ENCODE data around the gene NME1. TPM values are rescaled to one million over a fixed set of nuclear protein-coding genes. Genes with fewer than 3 reads are reported as not detected.
"Not testable (repeated sequence)": the region's sequence is repeated elsewhere in the genome, so short reads cannot be mapped to it uniquely, and the experiment has no call there.

The NME1 gene
- total and polyA plus RNA-seq, 9 donors = 54.2 to 98.0 (median 58.0) TPM

DNA sequence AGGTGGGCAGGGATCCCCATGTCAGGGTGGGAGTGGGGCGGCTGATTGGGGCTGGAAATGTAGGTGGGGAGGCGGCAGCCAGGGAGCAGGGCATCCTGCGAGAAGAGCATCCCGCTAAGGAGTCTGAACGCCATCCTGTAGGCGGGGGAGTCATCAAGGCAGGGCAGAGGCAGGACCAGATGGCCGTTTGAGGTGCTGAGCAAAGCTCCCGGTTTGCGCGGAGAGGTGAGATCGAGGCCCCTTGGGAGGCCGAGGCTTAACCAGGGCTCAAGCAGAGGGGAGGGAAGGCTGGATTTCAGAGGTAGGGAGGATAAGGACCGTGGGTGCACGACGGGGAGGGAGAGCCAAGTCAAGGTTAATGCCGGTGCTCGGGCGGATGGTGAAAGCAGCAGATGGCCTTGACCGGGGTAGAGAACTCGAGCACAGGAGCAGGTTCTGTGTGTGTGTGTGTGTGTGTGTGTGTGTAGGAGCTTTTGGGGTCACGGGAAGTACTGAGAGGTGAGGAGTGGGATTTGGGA, 12.4 kb downstream of the NME1 start:
- Histone ChIP-seq H3K27me3 (ENCODE audit: control insufficient read depth, insufficient read depth, low read length) (no peaks in the 10 kb centered on the region), H3K36me3 (ENCODE audit: control insufficient read depth, insufficient read depth, low read length) (peaks cover 50% of the 10 kb centered on the region), H3K9me3 (replicated peaks; ENCODE audit: control insufficient read depth, low read depth, low read length) (no peaks in the 10 kb centered on the region), H3K27ac (ENCODE audit: low read length) (peak overlapping the region; percentile 91), H3K4me3 (ENCODE audit: low read length) (peak overlapping the region; percentile 71), H3K4me1 (ENCODE audit: control insufficient read depth, insufficient read depth, low read length) (peaks cover 13% of the 10 kb centered on the region)
- no peak for DNase-seq
- WGBS (ENCODE audit: insufficient coverage) = 7% methylated on average over 21 of the region's 21 CpGs

DNA sequence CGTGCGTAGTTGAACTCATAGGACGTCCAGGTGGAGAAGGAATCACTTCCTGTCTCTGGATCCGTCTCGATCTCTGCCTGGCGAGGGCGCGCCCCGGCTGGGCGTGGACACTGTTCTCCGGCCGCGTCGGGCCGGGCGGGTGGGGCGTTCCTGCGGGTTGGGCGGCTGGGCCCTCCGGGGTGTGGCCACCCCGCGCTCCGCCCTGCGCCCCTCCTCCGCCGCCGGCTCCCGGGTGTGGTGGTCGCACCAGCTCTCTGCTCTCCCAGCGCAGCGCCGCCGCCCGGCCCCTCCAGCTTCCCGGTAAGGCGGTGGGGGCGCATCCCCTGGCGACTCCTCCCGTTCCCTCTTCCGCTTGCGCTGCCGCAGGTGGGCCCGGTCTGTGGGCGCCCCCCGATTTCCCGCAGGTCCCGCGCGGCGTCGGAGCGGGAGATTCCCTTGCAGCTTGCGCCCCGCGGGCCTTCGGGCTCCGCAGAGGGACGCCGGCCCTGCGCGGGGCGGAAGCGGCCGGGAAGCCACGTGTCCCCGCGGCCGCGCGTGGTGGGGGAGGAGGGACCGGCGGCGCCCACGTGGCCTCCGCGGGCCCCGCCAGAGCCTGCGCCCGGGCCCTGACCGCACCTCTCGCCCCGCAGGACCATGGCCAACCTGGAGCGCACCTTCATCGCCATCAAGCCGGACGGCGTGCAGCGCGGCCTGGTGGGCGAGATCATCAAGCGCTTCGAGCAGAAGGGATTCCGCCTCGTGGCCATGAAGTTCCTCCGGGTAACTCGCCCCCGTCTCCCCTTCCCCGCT, 13.0 kb downstream of the NME1 start, which contains the start of gene NME2:
Gene NME2, plus strand, starts transcription at position 214 of the 789 bp plus-strand sequence. Its CDS starts 420 bp downstream, at position 634.
- peak within 1 kb of the TSS; percentile 71 for H3K4me3 ChIP-seq (ENCODE audit: low read length)
- under 1% methylated on average over 98 of the region's 98 CpGs for WGBS (ENCODE audit: insufficient coverage)
- DNase-seq = peak; percentile 93
- H3K27ac ChIP-seq (ENCODE audit: low read length) = peak within 1 kb of the TSS; percentile 91
- H3K4me1 ChIP-seq (ENCODE audit: control insufficient read depth, insufficient read depth, low read length) = peaks cover 13% of the 10 kb centered on the region
- no peaks in the 10 kb centered on the region for H3K27me3 ChIP-seq (ENCODE audit: control insufficient read depth, insufficient read depth, low read length)
- H3K36me3 ChIP-seq (ENCODE audit: control insufficient read depth, insufficient read depth, low read length) = peaks cover 46% of the 10 kb centered on the region
- H3K9me3 ChIP-seq (replicated peaks; ENCODE audit: control insufficient read depth, low read depth, low read length) = no peaks in the 10 kb centered on the region

DNA sequence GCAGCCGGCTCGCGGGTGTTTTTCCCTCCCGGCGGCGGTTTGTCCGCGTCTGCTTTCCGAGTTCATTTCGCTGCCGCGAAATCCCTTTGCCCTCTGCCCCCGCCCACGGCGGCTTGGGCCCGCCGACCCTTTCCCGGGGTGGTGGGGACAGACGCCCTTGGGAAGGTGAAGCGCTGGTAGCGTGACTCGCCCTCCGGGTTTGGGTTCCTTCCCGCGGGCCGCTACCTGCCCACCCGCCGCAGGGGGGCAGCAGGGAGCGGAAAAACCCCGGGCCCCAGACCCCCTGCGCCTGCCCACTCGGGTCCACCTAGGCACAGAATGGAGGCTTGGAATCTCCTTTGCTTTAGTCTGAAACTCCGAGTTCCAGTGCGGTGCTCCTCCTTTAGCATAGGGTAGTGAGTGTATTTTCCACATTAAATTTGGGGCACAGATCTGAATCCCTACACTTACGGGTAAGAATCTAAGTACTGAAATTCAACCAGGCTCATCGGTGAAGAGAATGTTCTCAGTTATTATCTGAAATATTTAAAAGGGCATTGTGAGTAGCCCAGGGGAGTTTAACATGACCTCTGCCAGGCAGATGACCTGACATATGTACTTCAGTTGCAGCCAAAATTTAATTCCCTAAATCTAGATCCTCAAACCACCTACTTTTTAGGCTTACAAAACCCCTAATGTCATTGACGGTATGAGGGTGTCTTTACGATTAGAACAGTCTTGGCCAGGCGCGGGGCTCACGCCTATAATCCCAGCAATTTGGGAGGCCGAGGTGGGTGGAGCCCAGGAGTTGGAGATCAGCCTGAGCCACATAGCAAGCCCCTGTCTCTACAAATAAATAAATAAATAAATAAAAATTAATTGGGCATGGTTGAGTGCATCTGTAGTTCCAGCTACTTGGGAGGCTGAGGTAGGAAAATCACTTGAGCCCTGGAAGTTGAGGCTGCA, 13.9 kb downstream of the NME1 start:
- peaks cover 38% of the 10 kb centered on the region for H3K36me3 ChIP-seq (ENCODE audit: control insufficient read depth, insufficient read depth, low read length)
- H3K27me3 ChIP-seq (ENCODE audit: control insufficient read depth, insufficient read depth, low read length) = no peaks in the 10 kb centered on the region
- peaks cover 13% of the 10 kb centered on the region for H3K4me1 ChIP-seq (ENCODE audit: control insufficient read depth, insufficient read depth, low read length)
- no peaks in the 10 kb centered on the region for H3K9me3 ChIP-seq (replicated peaks; ENCODE audit: control insufficient read depth, low read depth, low read length)
- DNase-seq = peak; percentile 53
- H3K27ac ChIP-seq (ENCODE audit: low read length) = peak overlapping the region; percentile 78
- WGBS (ENCODE audit: insufficient coverage) = 0% methylated on average over 23 of the region's 42 CpGs
- H3K4me3 ChIP-seq (ENCODE audit: low read length) = peak overlapping the region; percentile 71

DNA sequence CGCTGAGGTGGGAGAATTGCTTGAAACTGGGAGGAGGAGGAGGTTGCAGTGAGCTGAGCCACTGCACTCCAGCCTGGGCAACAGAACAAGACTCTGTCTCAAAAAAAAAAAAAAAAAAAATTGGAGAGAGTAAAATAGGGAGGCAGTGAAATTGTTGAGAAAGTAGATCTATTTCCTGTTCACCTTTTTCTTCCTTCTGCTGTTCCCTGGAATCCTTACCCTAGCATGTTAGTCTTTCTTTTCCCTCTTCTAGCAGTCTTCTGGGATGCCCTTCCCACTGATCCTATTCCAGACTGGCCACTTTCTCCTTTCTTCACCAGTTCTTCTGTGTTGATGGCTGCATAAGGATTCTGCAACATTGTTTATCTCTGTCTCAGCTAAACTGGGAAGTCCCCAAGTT, 16.0 kb downstream of the NME1 start:
- Histone ChIP-seq H3K4me3 (ENCODE audit: low read length) (no peak overlapping the region), H3K9me3 (replicated peaks; ENCODE audit: control insufficient read depth, low read depth, low read length) (no peaks in the 10 kb centered on the region), H3K27me3 (ENCODE audit: control insufficient read depth, insufficient read depth, low read length) (no peaks in the 10 kb centered on the region), H3K36me3 (ENCODE audit: control insufficient read depth, insufficient read depth, low read length) (peaks cover 39% of the 10 kb centered on the region), H3K27ac (ENCODE audit: low read length) (no peak overlapping the region), H3K4me1 (ENCODE audit: control insufficient read depth, insufficient read depth, low read length) (peaks cover 13% of the 10 kb centered on the region)
- WGBS (ENCODE audit: insufficient coverage) = 100% methylated on average over 1 of the region's 1 CpG
- no peak for DNase-seq

DNA sequence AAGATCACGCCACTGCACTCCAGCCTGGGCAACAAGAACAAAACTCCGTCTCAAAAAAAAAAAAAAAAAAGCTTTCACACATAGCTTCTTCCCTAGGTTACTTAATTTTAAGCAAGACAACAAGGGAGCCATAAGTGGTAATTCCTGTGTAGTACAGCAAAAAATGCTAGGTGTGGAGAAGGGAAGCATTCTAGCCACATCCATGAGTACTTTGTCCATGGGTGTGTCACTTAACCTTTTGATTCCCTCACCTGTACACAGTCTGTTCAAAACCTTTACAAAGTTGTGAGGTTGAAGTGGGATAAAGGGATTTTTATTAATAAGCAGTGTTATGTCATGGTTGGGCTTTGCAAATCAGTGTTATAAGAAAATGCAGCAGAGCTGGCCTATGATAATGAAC, 17.4 kb downstream of the NME1 start:
- no CpG with 5 or more reads among the region's 2 CpGs for WGBS (ENCODE audit: insufficient coverage)
- H3K27ac ChIP-seq (ENCODE audit: low read length) = no peak overlapping the region
- peaks cover 41% of the 10 kb centered on the region for H3K36me3 ChIP-seq (ENCODE audit: control insufficient read depth, insufficient read depth, low read length)
- no peak for DNase-seq
- peaks cover 5% of the 10 kb centered on the region for H3K4me1 ChIP-seq (ENCODE audit: control insufficient read depth, insufficient read depth, low read length)
- no peaks in the 10 kb centered on the region for H3K9me3 ChIP-seq (replicated peaks; ENCODE audit: control insufficient read depth, low read depth, low read length)
- no peak overlapping the region for H3K4me3 ChIP-seq (ENCODE audit: low read length)
- H3K27me3 ChIP-seq (ENCODE audit: control insufficient read depth, insufficient read depth, low read length) = no peaks in the 10 kb centered on the region

DNA sequence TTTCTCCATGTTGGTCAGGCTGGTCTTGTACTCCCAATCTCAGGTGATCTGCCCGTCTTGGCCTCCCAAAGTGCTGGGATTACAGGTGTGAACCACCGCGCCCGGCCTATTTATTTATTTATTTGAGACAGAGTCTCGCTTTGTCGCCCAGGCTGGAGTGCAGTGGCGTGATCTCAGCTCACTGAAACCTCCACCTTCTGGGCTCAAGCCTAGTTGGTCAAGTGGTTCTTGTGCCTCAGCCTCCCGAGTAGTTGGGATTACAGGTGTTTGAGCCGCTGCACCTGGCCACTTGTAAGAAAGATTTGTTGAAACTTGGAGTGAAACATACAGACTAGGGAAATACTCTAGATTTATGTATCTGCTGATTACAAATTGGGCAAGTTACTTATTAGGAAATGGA, 18.7 kb downstream of the NME1 start:
- H3K4me3 ChIP-seq (ENCODE audit: low read length); H3K4me1 ChIP-seq (ENCODE audit: control insufficient read depth, insufficient read depth, low read length); H3K9me3 ChIP-seq (replicated peaks; ENCODE audit: control insufficient read depth, low read depth, low read length); DNase-seq; H3K27ac ChIP-seq (ENCODE audit: low read length); H3K27me3 ChIP-seq (ENCODE audit: control insufficient read depth, insufficient read depth, low read length): not testable (repeated sequence)
- 89% methylated on average over 5 of the region's 9 CpGs for WGBS (ENCODE audit: insufficient coverage)
- H3K36me3 ChIP-seq (ENCODE audit: control insufficient read depth, insufficient read depth, low read length) = peaks cover 43% of the 10 kb centered on the region

DNA sequence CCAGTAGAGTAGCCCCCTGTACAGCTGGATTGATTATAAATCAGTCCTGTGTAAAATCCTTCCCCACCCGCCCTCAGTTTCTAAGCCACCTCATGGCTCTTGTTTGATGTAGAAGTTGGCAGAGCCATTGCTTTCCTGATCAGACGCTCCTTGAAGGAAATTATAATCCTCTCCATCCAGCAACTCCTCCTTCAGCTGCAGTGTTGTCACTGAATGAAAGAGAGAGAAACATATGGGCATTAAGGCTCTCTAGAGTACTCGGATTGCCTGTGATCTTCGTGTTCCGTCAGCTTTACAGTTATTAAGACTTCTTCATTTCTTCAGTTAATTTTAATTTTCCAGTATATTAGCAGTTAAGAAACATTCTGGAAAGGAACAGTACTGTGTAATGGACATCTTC, 27.1 kb downstream of the NME1 start:
- no peak for DNase-seq
- Histone ChIP-seq H3K27me3 (ENCODE audit: control insufficient read depth, insufficient read depth, low read length) (no peaks in the 10 kb centered on the region), H3K9me3 (replicated peaks; ENCODE audit: control insufficient read depth, low read depth, low read length) (no peaks in the 10 kb centered on the region), H3K4me1 (ENCODE audit: control insufficient read depth, insufficient read depth, low read length) (no peaks in the 10 kb centered on the region), H3K27ac (ENCODE audit: low read length) (no peak overlapping the region), H3K4me3 (ENCODE audit: low read length) (no peak overlapping the region), H3K36me3 (ENCODE audit: control insufficient read depth, insufficient read depth, low read length) (peaks cover 21% of the 10 kb centered on the region)
- no CpG with 5 or more reads among the region's 5 CpGs for WGBS (ENCODE audit: insufficient coverage)

DNA sequence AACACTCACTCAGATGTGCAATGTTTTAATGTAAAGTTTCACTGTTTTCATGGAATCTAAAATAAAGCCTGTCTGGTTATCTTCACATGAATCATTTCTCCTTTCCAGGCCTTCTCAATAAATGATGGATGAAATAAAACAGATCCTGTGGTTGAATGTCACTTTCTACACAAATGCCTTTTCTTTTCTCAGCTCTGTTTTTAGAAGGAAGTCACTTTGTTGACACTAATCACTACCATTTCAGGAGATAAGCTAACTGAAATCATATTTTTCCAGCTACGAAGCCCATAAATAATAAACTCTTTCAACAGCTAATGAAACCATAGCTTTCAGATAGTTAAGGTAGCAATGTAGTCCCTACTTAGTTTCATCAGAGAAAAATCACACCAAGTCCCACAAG, 30.8 kb downstream of the NME1 start:
- WGBS (ENCODE audit: insufficient coverage) = no CpG with 5 or more reads among the region's 1 CpG
- H3K9me3 ChIP-seq (replicated peaks; ENCODE audit: control insufficient read depth, low read depth, low read length) = no peaks in the 10 kb centered on the region
- peaks cover 24% of the 10 kb centered on the region for H3K36me3 ChIP-seq (ENCODE audit: control insufficient read depth, insufficient read depth, low read length)

DNA sequence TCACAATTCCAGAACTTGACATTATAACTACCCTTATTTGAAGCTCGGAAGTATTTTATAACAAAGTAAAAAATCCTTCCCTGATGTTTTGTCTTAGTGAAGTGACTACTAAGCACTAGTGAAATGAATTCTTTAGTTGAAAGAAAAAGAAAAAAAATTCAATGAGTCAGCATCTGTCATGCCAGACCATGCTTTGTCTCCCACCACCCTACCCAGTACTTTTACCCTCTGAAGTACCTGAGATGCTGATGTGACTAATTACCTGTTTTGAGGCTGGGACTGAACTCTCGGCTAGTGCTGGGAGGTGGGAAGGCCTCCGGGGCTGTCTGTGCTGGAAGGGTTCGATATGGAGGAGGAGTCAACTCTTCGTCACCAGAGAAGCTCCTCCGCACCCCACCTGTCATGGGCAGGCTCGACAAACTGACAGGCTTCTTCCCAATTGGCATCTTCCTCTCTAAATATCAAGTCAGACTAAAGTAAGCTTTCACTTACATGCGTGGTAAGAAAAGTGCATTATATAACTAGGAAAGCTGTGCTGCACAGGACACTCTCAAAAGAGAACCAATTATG, 32.5 kb downstream of the NME1 start:
- no peak for DNase-seq
- Histone ChIP-seq H3K27me3 (ENCODE audit: control insufficient read depth, insufficient read depth, low read length) (no peaks in the 10 kb centered on the region), H3K4me1 (ENCODE audit: control insufficient read depth, insufficient read depth, low read length) (no peaks in the 10 kb centered on the region), H3K36me3 (ENCODE audit: control insufficient read depth, insufficient read depth, low read length) (peaks cover 31% of the 10 kb centered on the region), H3K9me3 (replicated peaks; ENCODE audit: control insufficient read depth, low read depth, low read length) (no peaks in the 10 kb centered on the region), H3K4me3 (ENCODE audit: low read length) (no peak overlapping the region), H3K27ac (ENCODE audit: low read length) (no peak overlapping the region)
- WGBS (ENCODE audit: insufficient coverage) = 80% methylated on average over 1 of the region's 8 CpGs

More for the DNA sequence above, 30.8 kb downstream of the NME1 start:
- no peak overlapping the region for H3K4me3 ChIP-seq (ENCODE audit: low read length)
- no peaks in the 10 kb centered on the region for H3K27me3 ChIP-seq (ENCODE audit: control insufficient read depth, insufficient read depth, low read length)
- no peak for DNase-seq
- H3K27ac ChIP-seq (ENCODE audit: low read length) = no peak overlapping the region
- no peaks in the 10 kb centered on the region for H3K4me1 ChIP-seq (ENCODE audit: control insufficient read depth, insufficient read depth, low read length)
